ENCODE measurements around the gene CLEC4M.

Gene CLEC4M

GRCh38 chr19:7817801-7818200 lies 54.8 kb downstream of the CLEC4M start:
- no peak for DNase-seq

- no peak for DNase-seq
Measured at GRCh38 chr19:7818806-7819205, 55.8 kb downstream of the CLEC4M start.

All from fibroblast of skin of right biceps (primary cell).